Effector memory CD4-positive, alpha-beta T cell (primary cell): ENCODE measurements around the gene CTNNA2.

Experiments used
- DNase-seq, 3 donors: peaks; one replicate each; pipeline ENCODE4 v3.0.0-alpha.2; 2020
- H3K27ac ChIP-seq: 2 replicates; pipeline ENCODE4 v1.7.0; 2013; ENCODE audit warnings: mild to moderate bottlenecking, low read length, moderate library complexity; ENCODE audit not compliant: insufficient read depth, poor library complexity, severe bottlenecking
- H3K27me3 ChIP-seq: replicated peaks from 2 replicates; pipeline ENCODE4 v1.7.0; 2013; ENCODE audit warnings: mild to moderate bottlenecking, low read length; ENCODE audit not compliant: insufficient read depth, control insufficient read depth, poor library complexity, severe bottlenecking
- H3K36me3 ChIP-seq: 2 replicates; pipeline ENCODE4 v1.7.0; 2013; ENCODE audit warnings: mild to moderate bottlenecking, low read length, moderate library complexity; ENCODE audit not compliant: control insufficient read depth, insufficient read depth
- H3K4me1 ChIP-seq: 2 replicates; pipeline ENCODE4 v1.7.0; 2013; ENCODE audit warnings: low read length, mild to moderate bottlenecking; ENCODE audit not compliant: control insufficient read depth, insufficient read depth, poor library complexity, severe bottlenecking
- H3K4me3 ChIP-seq: 2 replicates; pipeline ENCODE4 v1.7.0; 2013; ENCODE audit warnings: low read length, low read depth, mild to moderate bottlenecking; ENCODE audit not compliant: insufficient read depth, poor library complexity, severe bottlenecking
- H3K9me3 ChIP-seq: 2 replicates; pipeline ENCODE4 v1.7.0; 2013; ENCODE audit warnings: mild to moderate bottlenecking, low read length, moderate library complexity; ENCODE audit not compliant: control insufficient read depth

Gene CTNNA2

DNA sequence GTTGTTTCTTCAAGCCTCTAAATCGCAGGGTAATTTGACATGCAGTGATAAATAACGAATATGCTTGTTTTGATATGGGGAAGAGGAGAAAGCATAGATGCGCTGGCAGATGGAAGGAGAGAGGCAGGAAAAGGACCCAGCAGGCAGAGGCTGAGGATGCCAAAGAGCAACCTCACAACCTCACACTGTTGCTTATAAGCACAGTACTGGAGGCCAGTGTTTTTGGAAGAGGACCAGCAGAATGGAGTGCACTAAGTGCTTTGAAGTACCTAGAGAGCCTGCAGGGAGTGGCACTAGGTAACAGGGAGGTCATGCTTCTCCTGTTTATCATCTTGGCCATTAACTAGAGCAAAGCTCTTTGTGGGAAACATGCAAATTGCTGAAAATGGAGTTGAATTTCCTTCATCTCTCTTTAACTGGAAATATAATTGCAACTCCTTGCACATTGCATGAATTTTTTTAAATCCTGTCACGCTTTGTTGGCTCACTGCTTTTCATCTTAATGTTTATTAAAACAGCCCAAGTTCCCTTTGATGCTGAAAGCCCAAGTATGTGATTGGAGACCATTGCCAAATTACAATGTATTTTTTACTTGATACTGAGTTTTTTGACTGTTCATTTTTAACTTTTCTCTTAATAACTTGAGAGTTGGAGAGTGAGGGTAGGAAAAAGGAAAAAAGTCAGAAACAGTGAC lies 555.3 kb downstream of the CTNNA2 start:
- Histone ChIP-seq H3K27ac (no peak overlapping the region), H3K4me1 (no peaks in the 10 kb centered on the region), H3K36me3 (no peaks in the 10 kb centered on the region), H3K4me3 (no peak overlapping the region), H3K9me3 (no peaks in the 10 kb centered on the region), H3K27me3 (no peaks in the 10 kb centered on the region)
- DNase-seq: no peak

DNA sequence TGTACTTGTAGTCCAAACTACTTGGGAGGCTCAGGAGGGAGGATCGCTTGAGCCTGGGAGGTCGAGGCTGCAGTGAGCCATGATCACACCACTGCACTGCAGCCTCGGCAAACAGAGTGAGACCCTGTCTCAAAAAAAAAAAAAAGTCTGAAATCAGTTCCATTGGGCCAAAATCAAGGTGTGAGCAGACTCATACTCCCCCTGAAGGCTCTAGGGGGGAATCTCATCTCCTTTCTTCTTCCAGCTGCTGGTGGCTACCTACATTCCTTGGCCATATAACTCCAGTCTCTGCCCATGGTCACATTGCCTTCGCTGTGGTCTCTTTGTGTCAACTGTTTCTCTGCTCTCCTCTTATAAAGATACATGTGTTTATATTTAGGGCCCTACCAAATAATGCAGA lies 557.7 kb downstream of the CTNNA2 start:
- no peak overlapping the region for H3K4me3 ChIP-seq
- H3K4me1 ChIP-seq: no peaks in the 10 kb centered on the region
- H3K27ac ChIP-seq: no peak overlapping the region
- no peaks in the 10 kb centered on the region for H3K9me3 ChIP-seq
- no peak for DNase-seq
- no peaks in the 10 kb centered on the region for H3K36me3 ChIP-seq
- no peaks in the 10 kb centered on the region for H3K27me3 ChIP-seq

GRCh38 chr2:80071941-80072340 lies 559.1 kb downstream of the CTNNA2 start:
- Histone ChIP-seq H3K9me3 (no peaks in the 10 kb centered on the region), H3K4me1 (no peaks in the 10 kb centered on the region), H3K27me3 (no peaks in the 10 kb centered on the region), H3K36me3 (no peaks in the 10 kb centered on the region), H3K27ac (no peak overlapping the region), H3K4me3 (no peak overlapping the region)
- no peak for DNase-seq

- Histone ChIP-seq H3K27ac (no peak overlapping the region), H3K27me3 (no peaks in the 10 kb centered on the region), H3K4me1 (no peaks in the 10 kb centered on the region), H3K4me3 (no peak overlapping the region), H3K36me3 (no peaks in the 10 kb centered on the region), H3K9me3 (no peaks in the 10 kb centered on the region)
- no peak for DNase-seq
Measured at GRCh38 chr2:80073134-80073561, 560.3 kb downstream of the CTNNA2 start.

- no peaks in the 10 kb centered on the region for H3K27me3 ChIP-seq
- no peak overlapping the region for H3K27ac ChIP-seq
- no peak overlapping the region for H3K4me3 ChIP-seq
- H3K4me1 ChIP-seq: no peaks in the 10 kb centered on the region
- H3K9me3 ChIP-seq: no peaks in the 10 kb centered on the region
- no peaks in the 10 kb centered on the region for H3K36me3 ChIP-seq
- no peak for DNase-seq
Measured at GRCh38 chr2:80074321-80075070, 561.6 kb downstream of the CTNNA2 start.

DNA sequence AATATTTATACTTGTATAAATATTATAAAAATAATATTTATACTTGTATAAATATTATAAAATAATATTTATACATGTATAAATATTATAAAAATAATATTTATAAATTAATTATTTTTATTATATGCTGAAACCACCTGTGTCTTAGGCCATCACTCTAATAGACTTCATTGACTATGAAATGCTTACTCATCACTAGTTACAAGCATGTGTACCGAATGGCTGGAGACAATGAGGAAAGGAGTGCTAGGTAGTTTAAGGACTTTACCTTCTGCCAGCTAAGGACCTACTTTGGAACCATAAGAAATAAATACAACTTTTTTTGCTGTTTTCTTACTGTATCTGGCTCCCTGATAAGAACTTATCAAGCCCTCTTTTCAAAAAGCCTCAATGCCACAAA lies 562.9 kb downstream of the CTNNA2 start:
- no peaks in the 10 kb centered on the region for H3K36me3 ChIP-seq
- no peaks in the 10 kb centered on the region for H3K27me3 ChIP-seq
- no peaks in the 10 kb centered on the region for H3K4me1 ChIP-seq
- no peaks in the 10 kb centered on the region for H3K9me3 ChIP-seq
- no peak for DNase-seq
- H3K4me3 ChIP-seq: no peak overlapping the region
- H3K27ac ChIP-seq: no peak overlapping the region

DNA sequence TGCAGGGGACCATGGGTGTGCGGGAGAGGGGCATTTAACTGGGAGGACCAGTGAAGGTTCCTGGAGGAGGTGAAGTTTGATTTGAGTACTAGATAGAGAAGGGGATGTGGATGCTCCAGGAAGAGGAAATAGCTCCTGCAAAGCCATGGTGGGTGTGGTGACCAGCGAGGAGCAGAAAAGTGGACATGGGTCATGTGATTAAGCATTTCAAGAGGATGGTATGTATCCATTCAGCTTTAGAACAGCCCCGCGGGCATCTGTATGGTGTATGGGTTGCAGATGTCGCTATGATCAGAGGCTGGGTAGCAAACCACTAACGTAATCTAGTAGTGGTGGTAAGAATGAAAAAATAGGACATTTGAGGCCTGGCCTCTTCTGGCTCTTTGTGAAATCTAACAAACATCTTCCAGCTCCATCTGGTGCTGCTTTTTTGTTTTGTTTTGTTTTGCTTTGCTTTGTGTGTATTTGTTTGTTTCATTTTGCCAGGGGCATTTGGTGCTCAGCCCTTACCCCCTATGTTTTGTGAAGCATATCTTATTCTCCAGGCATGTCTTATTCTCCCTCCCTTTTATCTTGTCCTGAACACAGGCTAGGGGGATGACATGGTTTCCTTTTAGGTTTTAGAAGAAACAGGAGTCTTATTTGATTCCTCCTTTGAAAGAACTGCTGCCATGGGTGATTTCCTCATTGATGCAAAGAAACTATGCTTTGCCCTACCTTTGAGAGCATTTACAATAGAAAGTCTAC lies 565.6 kb downstream of the CTNNA2 start:
- no peak for DNase-seq
- H3K36me3 ChIP-seq: no peaks in the 10 kb centered on the region
- H3K27ac ChIP-seq: no peak overlapping the region
- no peak overlapping the region for H3K4me3 ChIP-seq
- no peaks in the 10 kb centered on the region for H3K27me3 ChIP-seq
- no peaks in the 10 kb centered on the region for H3K4me1 ChIP-seq
- H3K9me3 ChIP-seq: no peaks in the 10 kb centered on the region

GRCh38 chr2:80080957-80081356 lies 568.1 kb downstream of the CTNNA2 start:
- H3K27me3 ChIP-seq: no peaks in the 10 kb centered on the region
- H3K4me1 ChIP-seq: no peaks in the 10 kb centered on the region
- no peak for DNase-seq
- no peaks in the 10 kb centered on the region for H3K36me3 ChIP-seq
- H3K9me3 ChIP-seq: no peaks in the 10 kb centered on the region
- H3K4me3 ChIP-seq: no peak overlapping the region
- H3K27ac ChIP-seq: no peak overlapping the region

GRCh38 chr2:80086831-80087230 lies 574.0 kb downstream of the CTNNA2 start:
- Histone ChIP-seq H3K4me1 (no peaks in the 10 kb centered on the region), H3K36me3 (no peaks in the 10 kb centered on the region), H3K27ac (no peak overlapping the region), H3K9me3 (no peaks in the 10 kb centered on the region), H3K4me3 (no peak overlapping the region), H3K27me3 (no peaks in the 10 kb centered on the region)
- DNase-seq: no peak

- Histone ChIP-seq H3K9me3 (no peaks in the 10 kb centered on the region), H3K36me3 (no peaks in the 10 kb centered on the region), H3K4me3 (no peak overlapping the region), H3K27me3 (no peaks in the 10 kb centered on the region), H3K27ac (no peak overlapping the region), H3K4me1 (no peaks in the 10 kb centered on the region)
- no peak for DNase-seq
Measured at GRCh38 chr2:80091237-80091636, 578.4 kb downstream of the CTNNA2 start.
